Dendritic cell treated with granulocyte-macrophage colony-stimulating factor and Interleukin-4, amounts not matched to agents 40 ng/mL and 50 ng/mL, for 4 days (primary cell): Measurements from ENCODE around the gene GCSAM.

ENCODE experiments used
- H3K27ac Mint-ChIP-seq: one replicate; pipeline ENCODE4 v1.8.0; 2022; ENCODE audit warnings: mild to moderate bottlenecking, mixed read lengths
- H3K27me3 Mint-ChIP-seq: one replicate; pipeline ENCODE4 v1.8.0; 2022; ENCODE audit warnings: mild to moderate bottlenecking, mixed read lengths
- H3K36me3 Mint-ChIP-seq: one replicate; pipeline ENCODE4 v1.8.0; 2022; ENCODE audit warnings: low read depth, mixed read lengths
- H3K4me1 Mint-ChIP-seq: one replicate; pipeline ENCODE4 v1.8.0; 2022; ENCODE audit warnings: low read depth, mixed read lengths
- H3K4me3 Mint-ChIP-seq: one replicate; pipeline ENCODE4 v1.8.0; 2022; ENCODE audit warnings: mild to moderate bottlenecking, moderate library complexity, mixed read lengths
- H3K9me3 Mint-ChIP-seq: one replicate; pipeline ENCODE4 v1.8.0; 2022; ENCODE audit warnings: mixed read lengths
- intact Hi-C: fragments of 100-400 bp; cut with micrococcal nuclease; formaldehyde crosslinking; loops from one replicate; pipeline ENCODE4 v1.15.0; 2022

GCSAM gene

DNA sequence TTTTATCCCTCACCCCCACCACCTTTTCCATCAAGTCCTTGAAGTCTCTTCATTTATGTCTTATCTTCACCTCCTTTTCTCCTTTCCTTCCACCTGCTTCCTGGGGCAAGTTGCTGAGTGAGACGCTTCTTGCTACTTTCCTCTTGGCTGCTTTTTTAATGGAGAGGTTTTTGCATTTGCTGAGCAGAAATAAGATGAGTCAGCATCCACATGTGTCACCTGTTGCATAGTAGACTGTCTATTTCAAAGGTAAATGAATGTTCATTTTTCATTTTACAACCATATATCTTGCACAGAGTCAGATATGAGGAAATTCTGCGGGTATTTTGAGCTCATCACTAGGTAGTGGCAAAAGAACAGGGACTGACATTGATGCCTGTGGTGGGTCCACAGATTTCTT lies 28.3 kb downstream of the GCSAM start:
- Mint-ChIP-seq H3K4me1 (no peaks in the 10 kb centered on the region), H3K27ac (no peak overlapping the region), H3K9me3 (no peaks in the 10 kb centered on the region), H3K4me3 (no peak overlapping the region), H3K36me3 (no peaks in the 10 kb centered on the region), H3K27me3 (peaks cover 31% of the 10 kb centered on the region)
- intact Hi-C loops: no loop called here

DNA sequence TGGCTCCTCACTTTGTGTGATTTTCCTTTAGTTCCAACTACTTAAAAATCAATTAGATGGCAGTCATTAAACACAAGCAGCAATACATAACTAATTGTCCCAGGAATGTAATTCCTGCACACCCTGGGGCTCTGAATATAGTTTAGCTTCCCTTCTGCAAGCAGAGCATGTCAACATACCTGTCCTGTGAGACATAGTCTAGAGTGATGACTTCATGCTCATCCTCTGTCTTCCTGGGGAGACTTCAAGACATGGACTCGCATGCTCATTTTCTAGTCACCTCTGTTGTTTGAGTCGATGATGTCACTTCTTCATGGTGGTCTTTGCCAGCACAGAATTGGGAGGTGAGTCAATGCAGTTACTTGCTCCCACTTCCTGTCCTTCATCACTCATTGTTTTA lies 31.1 kb downstream of the GCSAM start:
- Mint-ChIP-seq H3K27me3 (peaks cover 35% of the 10 kb centered on the region), H3K9me3 (no peaks in the 10 kb centered on the region), H3K4me1 (no peaks in the 10 kb centered on the region), H3K36me3 (no peaks in the 10 kb centered on the region), H3K27ac (no peak overlapping the region), H3K4me3 (no peak overlapping the region)
- intact Hi-C loops: no loop called here

DNA sequence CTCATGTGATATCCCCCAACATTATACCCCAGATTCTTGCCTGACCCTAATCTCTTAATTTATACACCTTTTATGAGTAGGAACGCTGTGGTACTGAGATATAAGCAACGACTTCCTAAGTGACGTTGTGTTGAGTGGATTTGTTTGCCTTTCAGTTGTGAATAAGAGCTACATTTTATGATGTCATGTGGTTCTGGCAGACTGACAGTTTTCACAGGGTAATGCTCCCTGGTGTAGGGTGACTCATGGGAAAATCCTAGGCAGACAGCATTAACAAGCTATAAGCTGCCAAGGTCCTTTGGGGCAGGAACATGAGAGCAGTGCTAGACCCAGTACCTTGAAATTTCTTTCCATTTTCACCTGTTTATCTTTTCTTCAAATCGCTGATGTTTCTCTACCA lies 35.7 kb downstream of the GCSAM start:
- H3K4me3 Mint-ChIP-seq: no peak overlapping the region
- peaks cover 9% of the 10 kb centered on the region for H3K4me1 Mint-ChIP-seq
- peaks cover 59% of the 10 kb centered on the region for H3K27me3 Mint-ChIP-seq
- H3K9me3 Mint-ChIP-seq: no peaks in the 10 kb centered on the region
- no peak overlapping the region for H3K27ac Mint-ChIP-seq
- intact Hi-C loops: no loop called here
- no peaks in the 10 kb centered on the region for H3K36me3 Mint-ChIP-seq

DNA sequence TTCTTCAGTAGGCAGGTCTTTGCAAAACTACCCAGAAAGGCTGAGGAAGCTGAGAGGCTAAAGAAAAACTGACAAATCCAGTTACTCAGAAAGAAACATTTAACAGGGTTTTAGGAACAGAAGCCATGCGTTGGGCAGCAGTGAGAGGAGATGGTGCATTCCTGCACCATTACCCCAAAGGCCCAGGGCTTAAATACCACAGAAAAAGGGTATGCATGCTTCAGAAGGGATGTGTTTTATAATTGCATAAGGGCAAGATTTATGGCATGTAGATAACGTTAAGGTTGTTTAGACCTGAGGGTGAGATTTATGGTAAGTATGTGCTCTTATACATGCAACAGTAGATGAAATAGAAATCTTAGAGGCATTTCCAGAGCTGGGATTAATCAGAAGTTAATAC lies 36.9 kb downstream of the GCSAM start:
- Mint-ChIP-seq H3K27me3 (peaks cover 67% of the 10 kb centered on the region), H3K9me3 (no peaks in the 10 kb centered on the region), H3K36me3 (no peaks in the 10 kb centered on the region), H3K27ac (no peak overlapping the region), H3K4me3 (no peak overlapping the region), H3K4me1 (peaks cover 13% of the 10 kb centered on the region)
- intact Hi-C loops: no loop called here

DNA sequence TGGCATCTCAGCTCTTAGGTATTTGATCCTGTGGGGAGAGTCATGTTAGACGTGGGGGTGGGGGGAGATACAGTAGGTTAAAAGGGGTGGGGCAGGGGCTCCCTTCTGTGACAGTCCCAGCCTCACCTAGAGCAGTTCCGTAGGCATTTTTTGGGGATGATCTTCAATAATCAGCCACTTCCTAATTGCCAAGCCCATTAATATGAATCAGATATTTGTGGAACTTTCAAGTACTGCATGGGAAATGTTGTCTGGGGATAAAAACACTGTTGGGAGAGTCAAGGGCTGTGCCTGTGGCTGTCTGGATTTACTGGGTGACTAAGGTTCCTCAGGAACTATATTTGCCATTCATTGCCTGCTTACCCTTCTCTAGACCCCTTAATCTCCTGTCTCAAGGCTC lies 37.3 kb downstream of the GCSAM start:
- Mint-ChIP-seq H3K4me1 (peaks cover 13% of the 10 kb centered on the region), H3K27me3 (peaks cover 71% of the 10 kb centered on the region), H3K4me3 (no peak overlapping the region), H3K9me3 (no peaks in the 10 kb centered on the region), H3K27ac (no peak overlapping the region), H3K36me3 (no peaks in the 10 kb centered on the region)
- intact Hi-C loops: no loop called here

DNA sequence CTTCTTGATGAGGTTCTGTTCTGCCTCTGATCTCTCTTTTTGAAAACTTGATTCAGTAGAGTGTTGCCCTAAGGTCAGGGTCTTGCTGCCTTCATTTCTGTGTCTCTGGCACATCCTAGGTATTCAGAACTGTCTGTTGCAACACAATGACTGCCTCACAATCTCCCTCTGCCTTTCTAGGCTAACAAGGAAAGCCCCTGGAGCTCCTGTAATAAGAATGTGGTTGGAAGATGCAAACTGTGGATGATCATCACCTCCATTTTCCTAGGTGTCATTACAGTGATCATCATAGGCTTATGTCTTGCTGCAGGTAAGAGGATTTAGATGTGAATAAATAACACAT lies 39.9 kb downstream of the GCSAM start:
- no peak overlapping the region for H3K4me3 Mint-ChIP-seq
- no peaks in the 10 kb centered on the region for H3K9me3 Mint-ChIP-seq
- intact Hi-C loops: no loop called here
- peaks cover 81% of the 10 kb centered on the region for H3K27me3 Mint-ChIP-seq
- no peak overlapping the region for H3K27ac Mint-ChIP-seq
- peaks cover 13% of the 10 kb centered on the region for H3K4me1 Mint-ChIP-seq
- H3K36me3 Mint-ChIP-seq: no peaks in the 10 kb centered on the region

DNA sequence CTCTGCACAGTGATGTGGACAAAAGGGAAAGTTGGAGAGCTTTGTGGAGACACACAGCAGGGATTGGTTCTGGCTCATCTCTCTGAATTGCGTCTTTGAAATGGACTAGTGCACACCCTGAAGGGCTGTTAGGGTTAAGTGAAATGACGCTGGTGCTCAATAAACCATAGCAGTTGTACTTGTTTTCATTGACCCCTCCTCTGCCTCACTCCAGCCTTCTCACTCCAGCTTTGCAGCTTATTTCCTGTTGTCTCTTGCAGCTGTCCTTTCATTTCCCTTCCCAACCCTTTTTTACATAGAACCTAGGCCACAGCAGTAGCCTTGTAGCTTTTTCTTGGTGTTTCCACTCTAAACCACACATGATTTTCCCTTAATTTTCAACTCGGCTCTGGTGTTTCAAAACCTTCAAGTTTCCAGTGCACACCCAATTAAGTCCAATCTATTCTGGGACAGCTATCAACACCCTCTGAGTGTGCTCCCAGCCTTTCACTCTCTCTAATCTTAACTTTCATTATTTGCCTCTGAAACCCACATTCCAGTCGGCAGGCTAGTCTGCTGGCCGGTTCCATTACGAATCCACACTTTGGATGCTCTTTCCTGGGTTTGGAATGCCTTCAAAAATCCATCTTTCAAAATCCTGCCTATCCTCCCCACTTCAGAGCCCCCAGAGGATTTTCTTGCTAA lies 40.4 kb downstream of the GCSAM start:
- peaks cover 81% of the 10 kb centered on the region for H3K27me3 Mint-ChIP-seq
- no peaks in the 10 kb centered on the region for H3K9me3 Mint-ChIP-seq
- H3K4me1 Mint-ChIP-seq: peaks cover 13% of the 10 kb centered on the region
- no peak overlapping the region for H3K27ac Mint-ChIP-seq
- intact Hi-C loops: no loop called here
- H3K36me3 Mint-ChIP-seq: no peaks in the 10 kb centered on the region
- no peak overlapping the region for H3K4me3 Mint-ChIP-seq

DNA sequence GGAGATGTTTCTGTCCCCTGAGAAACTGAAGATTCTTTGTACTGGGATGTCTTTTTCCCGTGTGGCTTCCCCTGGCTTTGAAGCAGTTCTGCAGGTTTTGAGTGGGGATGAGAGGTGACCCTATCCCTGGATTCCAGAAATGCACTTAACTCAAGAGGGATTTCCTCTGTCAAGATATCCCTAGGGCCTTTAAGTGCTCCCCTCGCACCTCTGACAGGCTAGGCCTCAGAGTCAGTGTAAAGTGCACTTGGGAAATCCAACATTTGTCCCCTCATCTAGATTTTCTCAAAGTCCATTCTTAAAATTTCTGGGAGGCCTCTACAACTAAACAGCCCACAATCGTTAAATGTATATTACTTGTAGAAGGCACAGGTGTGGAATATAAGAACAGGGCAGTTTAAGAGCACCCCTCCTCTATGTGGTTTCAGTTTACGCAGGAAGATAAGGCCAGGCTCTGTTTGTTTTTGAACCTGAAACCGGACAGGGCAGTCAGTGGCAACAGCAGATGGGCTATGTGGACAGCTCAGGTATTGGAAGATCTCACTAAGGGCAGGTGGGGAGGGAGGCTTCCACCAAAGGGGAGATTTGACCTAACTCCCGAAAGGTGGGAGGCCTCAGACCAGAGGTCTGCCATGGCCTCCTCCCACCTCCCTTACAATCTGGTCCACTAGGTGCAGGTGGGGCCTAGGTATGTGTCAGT lies 42.0 kb downstream of the GCSAM start:
- intact Hi-C loops: no loop called here
- Mint-ChIP-seq H3K4me1 (peaks cover 26% of the 10 kb centered on the region), H3K9me3 (no peaks in the 10 kb centered on the region), H3K27me3 (peaks cover 84% of the 10 kb centered on the region), H3K36me3 (no peaks in the 10 kb centered on the region), H3K4me3 (no peak overlapping the region), H3K27ac (no peak overlapping the region)

DNA sequence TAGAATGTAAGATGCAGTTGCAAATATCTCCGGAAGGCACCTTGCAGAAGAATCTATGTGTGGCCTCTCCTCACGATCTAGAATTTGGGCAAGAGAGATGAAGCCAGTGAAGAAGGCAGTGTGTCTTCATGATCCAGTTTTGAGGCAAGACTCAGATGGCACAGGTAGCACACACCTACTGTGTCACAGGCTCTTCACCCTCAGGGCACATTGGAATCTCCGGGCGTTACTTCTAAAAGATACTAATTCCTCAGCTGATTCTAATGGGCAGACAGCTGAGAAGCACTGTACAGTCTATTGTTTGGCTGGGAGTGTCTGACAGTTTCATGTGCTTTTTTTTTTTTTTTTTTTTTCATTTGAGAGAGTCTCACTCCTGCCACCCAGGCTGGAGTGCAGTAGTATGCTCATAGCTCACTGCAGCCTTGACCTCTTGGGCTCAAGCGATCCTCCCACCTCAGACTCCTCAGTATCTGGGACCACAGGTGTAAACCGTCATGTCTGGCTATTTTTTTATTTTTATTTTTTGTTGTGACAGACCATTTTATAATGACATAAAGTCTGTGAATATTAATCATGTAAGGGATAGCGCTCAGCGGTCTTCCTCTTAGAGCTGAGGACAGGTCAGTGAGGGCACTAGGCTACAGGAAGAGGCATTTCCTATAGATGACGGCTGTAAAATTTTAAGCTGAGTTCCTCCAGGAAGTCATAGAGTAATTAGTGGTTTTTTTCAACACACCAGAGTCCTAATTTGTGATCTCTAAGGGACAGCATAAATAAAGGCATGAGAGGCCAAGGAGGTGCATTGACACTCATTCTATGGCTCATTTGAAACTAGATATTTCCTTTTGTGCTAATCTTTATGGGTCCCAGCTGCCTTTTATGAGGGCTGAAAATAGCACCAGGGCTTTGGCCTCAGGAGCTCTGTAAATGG lies 42.8 kb downstream of the GCSAM start:
- Mint-ChIP-seq H3K9me3 (no peaks in the 10 kb centered on the region), H3K27me3 (peaks cover 84% of the 10 kb centered on the region), H3K36me3 (no peaks in the 10 kb centered on the region), H3K4me3 (no peak overlapping the region), H3K27ac (no peak overlapping the region), H3K4me1 (peaks cover 29% of the 10 kb centered on the region)
- intact Hi-C loops: no loop called here

DNA sequence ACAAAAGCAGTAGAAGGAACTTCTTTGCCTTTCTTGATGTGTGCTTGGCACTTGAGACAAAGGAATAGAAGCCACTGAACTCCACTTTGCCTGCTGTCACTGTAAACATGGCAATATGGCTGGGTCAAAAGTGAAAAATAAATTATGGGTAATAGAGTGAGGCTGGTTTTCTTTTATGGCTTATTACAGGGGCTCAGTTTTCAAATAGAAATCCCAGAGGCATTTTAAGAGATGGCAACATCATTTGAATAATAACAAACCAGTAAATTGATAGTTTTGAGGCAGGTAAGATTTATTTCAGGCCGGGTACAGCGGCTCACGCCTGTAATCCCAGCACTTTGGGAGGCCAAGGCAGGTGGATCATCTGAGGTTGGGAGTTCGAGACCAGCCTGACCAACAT lies 44.1 kb downstream of the GCSAM start:
- intact Hi-C loops: no loop called here
- Mint-ChIP-seq H3K4me3 (no peak overlapping the region), H3K27me3 (peaks cover 89% of the 10 kb centered on the region), H3K27ac (no peak overlapping the region), H3K9me3 (no peaks in the 10 kb centered on the region), H3K4me1 (peaks cover 29% of the 10 kb centered on the region), H3K36me3 (no peaks in the 10 kb centered on the region)

DNA sequence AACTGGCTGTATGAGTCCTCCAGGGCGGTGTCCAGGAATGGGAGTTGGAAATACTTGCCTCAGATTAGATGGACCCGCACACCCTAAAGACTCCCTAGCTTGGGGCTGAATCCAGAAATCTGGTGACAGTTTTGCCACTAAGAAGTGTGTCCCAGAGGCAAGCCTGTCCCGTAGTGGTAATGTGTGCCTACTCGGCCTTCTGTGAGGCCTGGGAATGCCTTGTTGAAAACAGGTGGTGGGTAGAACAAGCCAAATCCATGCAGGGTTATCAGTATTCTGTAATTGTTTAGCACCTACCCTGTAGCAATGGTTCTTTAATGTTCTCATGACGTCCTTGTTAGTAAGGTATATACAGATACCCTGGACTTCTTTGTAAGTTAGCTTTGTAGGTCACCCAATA lies 45.3 kb downstream of the GCSAM start:
- Mint-ChIP-seq H3K9me3 (no peaks in the 10 kb centered on the region), H3K4me1 (peaks cover 24% of the 10 kb centered on the region), H3K27me3 (peaks cover 89% of the 10 kb centered on the region), H3K27ac (no peak overlapping the region), H3K4me3 (no peak overlapping the region), H3K36me3 (no peaks in the 10 kb centered on the region)
- intact Hi-C loops: no loop called here

DNA sequence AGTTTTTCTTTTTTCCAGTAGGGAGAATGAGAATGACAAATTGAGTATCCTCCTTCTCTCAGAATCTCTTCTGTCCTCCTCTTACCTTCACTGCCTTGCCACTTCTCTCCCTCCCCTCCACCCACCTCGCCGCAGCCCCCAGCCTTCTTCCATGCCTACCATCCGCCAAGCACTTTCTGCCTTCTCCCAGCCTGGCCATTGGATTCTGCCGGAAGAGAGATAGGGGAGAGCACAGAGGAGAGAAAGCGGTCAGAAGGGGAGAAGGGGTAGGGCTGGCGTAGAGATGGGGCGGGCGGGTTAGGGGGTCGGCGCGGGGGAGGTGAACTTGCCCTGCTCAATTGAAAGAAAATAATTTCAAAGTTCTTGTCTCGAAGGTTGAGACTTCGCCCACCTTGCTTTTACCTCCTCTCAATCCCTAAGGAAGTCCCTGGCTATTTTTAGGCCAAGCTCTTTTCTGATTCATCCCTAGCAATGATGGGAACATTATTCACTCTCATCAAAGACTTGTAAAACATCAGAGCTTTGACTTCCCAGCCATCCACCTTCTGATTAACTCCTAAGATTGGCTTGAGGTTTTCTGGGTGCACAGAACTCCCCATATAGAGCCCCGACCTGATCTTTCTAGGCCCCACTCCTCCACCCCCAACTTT lies 46.0 kb downstream of the GCSAM start:
- H3K27ac Mint-ChIP-seq: no peak overlapping the region
- H3K4me3 Mint-ChIP-seq: peak overlapping the region; percentile 37
- peaks cover 16% of the 10 kb centered on the region for H3K4me1 Mint-ChIP-seq
- H3K36me3 Mint-ChIP-seq: no peaks in the 10 kb centered on the region
- intact Hi-C loops: no loop called here
- H3K9me3 Mint-ChIP-seq: no peaks in the 10 kb centered on the region
- H3K27me3 Mint-ChIP-seq: peaks cover 85% of the 10 kb centered on the region

DNA sequence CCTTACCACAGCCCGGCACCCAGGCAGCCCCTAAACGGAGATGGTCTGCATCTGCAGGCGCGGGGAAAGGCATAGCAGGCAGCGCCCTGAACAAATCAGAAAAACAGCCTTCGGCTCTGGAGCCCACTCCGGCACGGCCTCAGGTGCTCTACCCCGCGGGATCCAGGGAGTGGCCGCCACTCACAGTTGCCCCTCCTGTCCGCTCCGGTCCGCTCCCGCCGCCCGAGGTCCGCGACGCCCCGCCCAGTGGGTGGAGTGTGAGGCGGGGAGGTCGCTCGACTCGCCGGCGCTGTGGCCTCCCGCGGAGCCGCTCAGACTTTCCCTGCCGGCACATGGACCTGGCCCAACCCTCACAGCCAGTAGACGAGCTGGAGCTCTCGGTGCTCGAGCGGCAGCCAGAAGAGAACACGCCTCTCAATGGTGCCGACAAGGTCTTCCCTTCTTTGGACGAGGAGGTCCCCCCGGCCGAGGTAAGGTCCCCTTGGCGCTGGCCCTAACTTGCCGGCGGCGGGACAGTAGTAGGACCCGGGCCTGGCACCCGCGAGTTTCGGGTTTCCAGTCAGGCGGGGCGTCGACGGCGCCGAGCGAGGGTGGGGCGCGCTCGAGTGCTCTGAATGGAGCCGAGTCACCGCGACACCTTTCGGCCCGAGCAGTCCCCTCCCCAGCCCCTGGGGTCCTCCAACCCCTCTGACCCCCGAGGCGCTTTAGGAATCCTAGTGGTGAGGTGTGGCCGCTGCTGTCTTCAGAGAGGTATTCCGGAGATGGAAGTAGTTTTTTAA lies 46.8 kb downstream of the GCSAM start, which contains the start of gene C3orf52:
Gene C3orf52, plus strand, starts transcription at position 314 of the 779 bp plus-strand sequence. Its CDS starts 19 bp downstream, at position 333.
- Mint-ChIP-seq H3K4me3 (peak within 1 kb of the TSS; percentile 73), H3K27ac (peak within 1 kb of the TSS; percentile 53), H3K4me1 (peaks cover 16% of the 10 kb centered on the region), H3K9me3 (no peaks in the 10 kb centered on the region), H3K36me3 (no peaks in the 10 kb centered on the region), H3K27me3 (peaks cover 77% of the 10 kb centered on the region)
- intact Hi-C loops: no loop called here
